Colonic mucosa (tissue), 4 donors: ENCODE measurements around the gene THEM5. TPM values are rescaled to one million over a fixed set of nuclear protein-coding genes. Genes with fewer than 3 reads are reported as not detected.

ENCODE experiments used
- DNase-seq: peaks from one replicate; pipeline ENCODE4 v3.0.0-alpha.2; 2020
- H3K27ac ChIP-seq: fragments of 200-600 bp; one replicate; pipeline ENCODE4 v1.8.0; 2021
- H3K27me3 ChIP-seq: fragments of 200-600 bp; one replicate; pipeline ENCODE4 v1.8.0; 2021
- H3K36me3 ChIP-seq: fragments of 200-600 bp; one replicate; pipeline ENCODE4 v1.8.0; 2021
- H3K4me1 ChIP-seq: fragments of 200-600 bp; one replicate; pipeline ENCODE4 v1.8.0; 2021; ENCODE audit warnings: mild to moderate bottlenecking
- H3K4me3 ChIP-seq: fragments of 200-600 bp; one replicate; pipeline ENCODE4 v1.8.0; 2021
- H3K9ac ChIP-seq, 2 donors: one replicate each; pipeline ENCODE4 v1.7.0; 2013; ENCODE audit warnings: control low read depth in 2 of 2, low read depth in 2 of 2, low read length in 2 of 2
- H3K9me3 ChIP-seq: fragments of 200-600 bp; one replicate; pipeline ENCODE4 v1.8.0; 2021
- CTCF ChIP-seq: fragments of 200-600 bp; IDR thresholded peaks from one replicate; pipeline ENCODE4 v1.8.0; 2022; ENCODE audit warnings: antibody characterized with exemption, mild to moderate bottlenecking
- intact Hi-C: fragments of 100-400 bp; cut with DNase I; formaldehyde crosslinking; loops from one replicate; pipeline ENCODE4 v1.14.1; 2022
- total RNA-seq, 2 donors: library from RNA; stranded (reverse); fragmentation: NEBNext Ultra II Directional in 1 of 2; extraction: Animal tissue kit (Norgen Biotek cat#: 25700) in 1 of 2; gene quantifications; one replicate each; pipeline ENCODE4 v1.2.1, GENCODE V29; 2021
- donor health status: healthy.
- donor health status: DM: no; HTN: no; CAD: no.
- donor health status: DM: no; HTN: no; CAD: no.

Gene THEM5
- total RNA-seq, 2 donors from 2014 or later: not detected

- no peak for DNase-seq
- Histone ChIP-seq H3K9me3 (no peaks in the 10 kb centered on the region), H3K27ac (peak overlapping the region; percentile 2), H3K9ac (peak overlapping the region in 1 of 2 donors; percentile 47), H3K4me1 (peaks cover 14% of the 10 kb centered on the region), H3K36me3 (no peaks in the 10 kb centered on the region), H3K4me3 (no peak overlapping the region), H3K27me3 (no peaks in the 10 kb centered on the region)
- TF ChIP-seq CTCF: no peak
- intact Hi-C loops: loop anchor here (10.0 kb wide), 2 partner anchors 135 to 235 kb away; no protein-coding TSS in a partner anchor
Measured at GRCh38 chr1:151829352-151830046, 24.0 kb downstream of the THEM5 start.

GRCh38 chr1:151828921-151829320 lies 24.6 kb downstream of the THEM5 start:
- H3K36me3 ChIP-seq: no peaks in the 10 kb centered on the region
- H3K27me3 ChIP-seq: no peaks in the 10 kb centered on the region
- intact Hi-C loops: no loop called here
- DNase-seq: peak; percentile 57
- no peak overlapping the region for H3K4me3 ChIP-seq
- H3K4me1 ChIP-seq: peaks cover 14% of the 10 kb centered on the region
- peak overlapping the region; percentile 2 for H3K27ac ChIP-seq
- TF ChIP-seq CTCF: no peak
- H3K9me3 ChIP-seq: no peaks in the 10 kb centered on the region
- H3K9ac ChIP-seq: no peak overlapping the region

GRCh38 chr1:151827853-151828252 lies 25.7 kb downstream of the THEM5 start:
- DNase-seq: no peak
- no peak overlapping the region for H3K4me3 ChIP-seq
- peaks cover 14% of the 10 kb centered on the region for H3K4me1 ChIP-seq
- intact Hi-C loops: no loop called here
- H3K27ac ChIP-seq: no peak overlapping the region
- H3K27me3 ChIP-seq: no peaks in the 10 kb centered on the region
- no peaks in the 10 kb centered on the region for H3K9me3 ChIP-seq
- TF ChIP-seq CTCF: no peak
- no peaks in the 10 kb centered on the region for H3K36me3 ChIP-seq
- no peak overlapping the region for H3K9ac ChIP-seq

- no peak overlapping the region for H3K4me3 ChIP-seq
- intact Hi-C loops: no loop called here
- peak; percentile 36 for DNase-seq
Measured at GRCh38 chr1:151825751-151826660, 27.5 kb downstream of the THEM5 start.

More at GRCh38 chr1:151825751-151826660, 27.5 kb downstream of the THEM5 start:
- no peak for TF ChIP-seq CTCF
- Histone ChIP-seq H3K4me1 (peaks cover 4% of the 10 kb centered on the region), H3K9ac (no peak overlapping the region), H3K27ac (no peak overlapping the region), H3K27me3 (no peaks in the 10 kb centered on the region), H3K9me3 (no peaks in the 10 kb centered on the region), H3K36me3 (no peaks in the 10 kb centered on the region)
